IMR-90 (cell line): ENCODE measurements around the gene CTIF. TPM values are rescaled to one million over a fixed set of nuclear protein-coding genes. Genes with fewer than 3 reads are reported as not detected.

Source experiments
- ATAC-seq: fragments of 200-7000 bp; cut with Tn5 transposase; 2 replicates; pipeline ENCODE4 v1.9.1; 2020; ENCODE audit warnings: low read depth, mild to moderate bottlenecking, moderate library complexity
- BruUV-seq: library from RNA; stranded (reverse); fragments of 400-500 nt; replicated peaks from 2 replicates; lab custom pipeline; 2021; lab: Mats Ljungman, UMichigan
- CTCF ChIA-PET: fragments of 300-600 bp; formaldehyde crosslinking; extraction: SDS; loops from one replicate; lab custom pipeline; 2021; ENCODE audit warnings: antibody characterized with exemption; lab: Yijun Ruan, JAX
- POLR2A ChIA-PET: fragments of 300-600 bp; sonication (Branson Sonifier 250); formaldehyde crosslinking; loops from one replicate; lab custom pipeline; 2022; ENCODE audit warnings: antibody characterized with exemption; ENCODE audit not compliant: unreplicated experiment; lab: Charles Lee
- DNase-seq: peaks from one replicate; pipeline ENCODE4 v3.0.0; 2013
- H2AFZ ChIP-seq: replicated peaks from 2 replicates; pipeline ENCODE3; 2013; ENCODE audit warnings: low read length, mild to moderate bottlenecking; ENCODE audit not compliant: poor library complexity
- H2AK5ac ChIP-seq: 2 replicates; pipeline ENCODE4 v1.6.1; 2013; ENCODE audit warnings: low read depth, low read length, inconsistent platforms
- H2AK9ac ChIP-seq: replicated peaks from 2 replicates; pipeline ENCODE3; 2013; ENCODE audit warnings: mild to moderate bottlenecking, low read depth, low read length, moderate library complexity; ENCODE audit not compliant: poor library complexity
- H2BK120ac ChIP-seq: 2 replicates; pipeline ENCODE4 v1.6.1; 2013; ENCODE audit warnings: low read depth, low read length, inconsistent platforms
- H2BK15ac ChIP-seq: 3 replicates; pipeline ENCODE4 v1.6.1; 2013; ENCODE audit warnings: low read depth, low read length, inconsistent platforms
- H2BK20ac ChIP-seq: 2 replicates; pipeline ENCODE4 v1.6.1; 2013; ENCODE audit warnings: low read depth, mild to moderate bottlenecking, inconsistent platforms, low read length, moderate library complexity
- H2BK5ac ChIP-seq: 2 replicates; pipeline ENCODE4 v1.6.1; 2013; ENCODE audit warnings: mild to moderate bottlenecking, low read depth, low read length, inconsistent platforms; ENCODE audit not compliant: poor library complexity, severe bottlenecking
- H3K14ac ChIP-seq: replicated peaks from 2 replicates; pipeline ENCODE4 v1.6.1; 2013; ENCODE audit warnings: low read depth, low read length, inconsistent platforms
- H3K18ac ChIP-seq: 2 replicates; pipeline ENCODE4 v1.6.1; 2013; ENCODE audit warnings: low read depth, low read length, control low read depth
- H3K23ac ChIP-seq: 2 replicates; pipeline ENCODE4 v1.6.1; 2013; ENCODE audit warnings: low read depth, low read length, inconsistent platforms
- H3K27ac ChIP-seq: 2 replicates; pipeline ENCODE4 v1.5.1; 2013; ENCODE audit warnings: mild to moderate bottlenecking, control low read depth, low read length; ENCODE audit not compliant: insufficient read depth
- H3K27me3 ChIP-seq: 2 replicates; pipeline ENCODE4 v1.6.1; 2013; ENCODE audit warnings: low read length; ENCODE audit not compliant: control insufficient read depth, insufficient read depth
- H3K36me3 ChIP-seq: 2 replicates; pipeline ENCODE4 v1.6.1; 2013; ENCODE audit warnings: low read length, mixed read lengths; ENCODE audit not compliant: control insufficient read depth, insufficient read depth
- H3K4ac ChIP-seq: 2 replicates; pipeline ENCODE4 v1.6.1; 2013; ENCODE audit warnings: low read depth, low read length, inconsistent platforms
- H3K4me1 ChIP-seq: 2 replicates; pipeline ENCODE4 v1.6.1; 2013; ENCODE audit warnings: low read length, mixed read lengths; ENCODE audit not compliant: control insufficient read depth, insufficient read depth
- H3K4me2 ChIP-seq: 2 replicates; pipeline ENCODE4 v1.6.1; 2013; ENCODE audit warnings: low read depth, mild to moderate bottlenecking, control low read depth, low read length, moderate library complexity
- H3K4me3 ChIP-seq: 2 replicates; pipeline ENCODE4 v1.5.1; 2013; ENCODE audit warnings: low read depth, mild to moderate bottlenecking, control low read depth, low read length, moderate library complexity; ENCODE audit not compliant: insufficient read depth
- H3K56ac ChIP-seq: 2 replicates; pipeline ENCODE4 v1.6.1; 2013; ENCODE audit warnings: low read length, inconsistent platforms; ENCODE audit not compliant: insufficient read depth; ENCODE audit errors: extremely low read depth
- H3K79me1 ChIP-seq, 2 experiments: 2 replicates each; pipeline ENCODE4 v1.6.1; 2013; ENCODE audit warnings: low read length in 2 of 2, inconsistent platforms in 1 of 2, low read depth in 1 of 2
- H3K9ac ChIP-seq: 2 replicates; pipeline ENCODE4 v1.6.1; 2013; ENCODE audit warnings: low read depth, low read length, control low read depth
- H3K9me1 ChIP-seq: 2 replicates; pipeline ENCODE4 v1.6.1; 2013; ENCODE audit warnings: low read length, inconsistent platforms; ENCODE audit not compliant: insufficient read depth
- H3K9me3 ChIP-seq: 2 replicates; pipeline ENCODE4 v1.6.1; 2013; ENCODE audit warnings: low read length; ENCODE audit not compliant: control insufficient read depth, insufficient read depth
- H4K20me1 ChIP-seq: 2 replicates; pipeline ENCODE4 v1.6.1; 2013; ENCODE audit warnings: low read length, inconsistent platforms; ENCODE audit not compliant: insufficient read depth
- H4K5ac ChIP-seq: 2 replicates; pipeline ENCODE4 v1.6.1; 2013; ENCODE audit warnings: mild to moderate bottlenecking, low read depth, low read length, control low read depth
- H4K8ac ChIP-seq, 2 experiments: 2 replicates each; pipeline ENCODE4 v1.6.1; 2013; ENCODE audit warnings: low read depth in 2 of 2, low read length in 2 of 2, control low read depth in 1 of 2, inconsistent platforms in 1 of 2
- H4K91ac ChIP-seq: 2 replicates; pipeline ENCODE4 v1.6.1; 2013; ENCODE audit warnings: low read depth, low read length, inconsistent platforms; ENCODE audit not compliant: insufficient read depth
- BHLHE40 ChIP-seq: fragments of 150-350 bp; IDR thresholded peaks from 2 replicates; pipeline ENCODE4 v1.6.1; 2016; ENCODE audit warnings: mild to moderate bottlenecking, low read depth, low read length
- CEBPB ChIP-seq: IDR thresholded peaks from 2 replicates; pipeline ENCODE4 v1.6.1; 2012; ENCODE audit warnings: low read depth, low read length, improper control_type of control experiment
- ELK1 ChIP-seq: fragments of 150-350 bp; IDR thresholded peaks from 2 replicates; pipeline ENCODE4 v1.6.1; 2016; ENCODE audit warnings: low read depth, mild to moderate bottlenecking, low read length, moderate library complexity, borderline replicate concordance
- FOS ChIP-seq: fragments of 150-350 bp; IDR thresholded peaks from 2 replicates; pipeline ENCODE4 v1.6.1; 2016; ENCODE audit warnings: low read depth, low read length
- NFE2L2 ChIP-seq: fragments of 150-350 bp; IDR thresholded peaks from 2 replicates; pipeline ENCODE4 v1.6.1; 2016; ENCODE audit warnings: low read depth, mild to moderate bottlenecking, low read length
- POLR2A ChIP-seq: IDR thresholded peaks from 2 replicates; pipeline ENCODE4 v1.6.1; 2012; ENCODE audit warnings: mild to moderate bottlenecking, low read depth, low read length
- RAD21 ChIP-seq: IDR thresholded peaks from 2 replicates; pipeline ENCODE4 v1.6.1; 2012; ENCODE audit warnings: low read length, improper control_type of control experiment
- RCOR1 ChIP-seq: IDR thresholded peaks from 2 replicates; pipeline ENCODE4 v1.6.1; 2012; ENCODE audit warnings: mild to moderate bottlenecking, low read length, improper control_type of control experiment; ENCODE audit not compliant: insufficient replicate concordance
- RFX5 ChIP-seq: IDR thresholded peaks from 2 replicates; pipeline ENCODE4 v1.8.0; 2012; ENCODE audit warnings: low read depth, mild to moderate bottlenecking, low read length, moderate library complexity
- SMC3 ChIP-seq: fragments of 150-350 bp; IDR thresholded peaks from 2 replicates; pipeline ENCODE4 v1.6.1; 2016; ENCODE audit warnings: low read depth, mild to moderate bottlenecking, antibody characterized with exemption, low read length, moderate library complexity
- USF2 ChIP-seq: fragments of 150-350 bp; IDR thresholded peaks from 2 replicates; pipeline ENCODE4 v1.6.1; 2017; ENCODE audit warnings: mild to moderate bottlenecking, antibody characterized with exemption, low read length, low read depth
- WGBS, 2 experiments: methylation state at CpG; one replicate each; pipeline versions ENCODE4 v1.1.5 to v1.1.7; 2013; ENCODE audit warnings: missing lambda C conversion rate in 2 of 2; ENCODE audit not compliant: insufficient read length in 1 of 2; ENCODE audit errors: extremely low coverage in 2 of 2; 5-methylcytosine and 5-hydroxymethylcytosine counted together
- dilution Hi-C: fragments of 300-500 bp; cut with HindIII; formaldehyde crosslinking; loops from one replicate; pipeline ENCODE4 v1.14.3; 2018; ENCODE audit warnings: low sequenced_read_pairs; ENCODE audit not compliant: unreplicated experiment
- in situ Hi-C: fragments of 300-500 bp; cut with MboI; formaldehyde crosslinking; loops from 3 replicates; pipeline ENCODE4 v1.14.3; 2019; ENCODE audit warnings: low sequenced_read_pairs, inconsistent platforms, mixed read lengths
- intact Hi-C: fragments of 100-400 bp; cut with micrococcal nuclease; formaldehyde crosslinking; loops from 2 replicates; pipeline ENCODE4 v1.10.0; 2022
- polyA plus RNA-seq, 3 experiments: library from polyadenylated mRNA; depleted of rRNA; stranded (reverse); fragments of >200 nt; gene quantifications; 2 replicates each; pipeline ENCODE4 v1.2.3, GENCODE V29; 2012; ENCODE audit warnings: low replicate concordance in 1 of 3
- total RNA-seq: library from RNA; depleted of rRNA; stranded (reverse); fragments of >200 nt; gene quantifications from 2 replicates; pipeline ENCODE4 v1.2.3, GENCODE V29; 2012

CTIF gene
- total and polyA plus RNA-seq, 2 of the 4 experiments (the other 2 are of a cell fraction): 25.1 to 57.0 TPM

GRCh38 chr18:48521723-48522122 lies 17.1 kb upstream of the CTIF start:
- no peaks in the 10 kb centered on the region for H3K9me3 ChIP-seq
- H3K79me1 ChIP-seq: no peaks in the 10 kb centered on the region
- H3K14ac ChIP-seq: no peak overlapping the region
- H3K36me3 ChIP-seq: no peaks in the 10 kb centered on the region
- no peak overlapping the region for H3K4me3 ChIP-seq
- H2BK15ac ChIP-seq: no peak overlapping the region
- no peaks in the 10 kb centered on the region; the same call in 1 of the 2 replicates for H3K9me1 ChIP-seq
- no peak overlapping the region for H3K18ac ChIP-seq
- H3K23ac ChIP-seq: no peak overlapping the region
- H2BK120ac ChIP-seq: no peak overlapping the region
- intact Hi-C loops (no loop called here), in situ Hi-C loops (no loop called here), dilution Hi-C loops (no loop called here)
- H4K20me1 ChIP-seq: no peaks in the 10 kb centered on the region
- no peak for DNase-seq
- CTCF ChIA-PET: no interaction called here
- no peak overlapping the region for H2BK20ac ChIP-seq
- BruUV-seq: no TSS peak
- no peak overlapping the region for H2AFZ ChIP-seq
- no peak overlapping the region for H4K8ac ChIP-seq
- H3K27me3 ChIP-seq: peaks cover 42% of the 10 kb centered on the region
- H2AK9ac ChIP-seq: no peak overlapping the region
- TF ChIP-seq BHLHE40: no peak
- TF ChIP-seq CEBPB: no peak
- no peak for TF ChIP-seq ELK1
- TF ChIP-seq SMC3: no peak
- TF ChIP-seq USF2: no peak
- TF ChIP-seq RCOR1: no peak
- no peak for TF ChIP-seq RFX5
- no peak for TF ChIP-seq RAD21
- TF ChIP-seq FOS: no peak
- TF ChIP-seq NFE2L2: no peak
- TF ChIP-seq POLR2A: no peak
- no peak overlapping the region for H4K5ac ChIP-seq
- H3K4me2 ChIP-seq: no peak overlapping the region
- no peaks in the 10 kb centered on the region for H3K4me1 ChIP-seq
- no peak overlapping the region for H3K9ac ChIP-seq
- no peak for ATAC-seq
- no peak overlapping the region for H3K4ac ChIP-seq
- POLR2A ChIA-PET: no interaction called here
- H4K91ac ChIP-seq: no peak overlapping the region
- no peak overlapping the region for H3K27ac ChIP-seq
- H2BK5ac ChIP-seq: no peak overlapping the region
- H2AK5ac ChIP-seq: no peak overlapping the region
- no CpG with 5 or more reads among the region's 5 CpGs for whole genome bisulfite sequencing, 2 experiments
- no peak overlapping the region for H3K56ac ChIP-seq
